Measurements from ENCODE around the gene C1QL4.

The C1QL4 gene

GRCh38 chr12:49349266-49349665, 12.3 kb upstream of the C1QL4 start:
- FAIRE-seq (no peak), DNase-seq (ENCODE audit: extremely low spot score, insufficient read length, low read depth) (no peak)

GRCh38 chr12:49348781-49349180, 11.8 kb upstream of the C1QL4 start:
- DNase-seq (ENCODE audit: extremely low spot score, insufficient read length, low read depth) (no peak), FAIRE-seq (no peak)

- FAIRE-seq (peak; percentile 62), DNase-seq (ENCODE audit: extremely low spot score, insufficient read length, low read depth) (no peak)
These were observed 10.6 kb upstream of the C1QL4 start for GRCh38 chr12:49347311-49348193.

GRCh38 chr12:49346659-49347310, 9.8 kb upstream of the C1QL4 start, which contains the start of gene DNAJC22:
Gene DNAJC22 (plus strand): TSS chr12:49346888. CDS start chr12:49348873, 1,985 bp downstream.
- FAIRE-seq (no peak), DNase-seq (ENCODE audit: extremely low spot score, insufficient read length, low read depth) (no peak)

- DNase-seq (ENCODE audit: extremely low spot score, insufficient read length, low read depth), result no peak
- FAIRE-seq, result no peak
These were observed 9.1 kb upstream of the C1QL4 start for GRCh38 chr12:49345825-49346658.

- FAIRE-seq, result no peak
These were observed 8.2 kb upstream of the C1QL4 start for GRCh38 chr12:49345051-49345824.

GRCh38 chr12:49344486-49345050, 7.6 kb upstream of the C1QL4 start:
- DNase-seq (ENCODE audit: extremely low spot score, insufficient read length, low read depth) (no peak), FAIRE-seq (no peak)

More at GRCh38 chr12:49345051-49345824, 8.2 kb upstream of the C1QL4 start:
- no peak for DNase-seq (ENCODE audit: extremely low spot score, insufficient read length, low read depth)

GRCh38 chr12:49342914-49343731, 6.1 kb upstream of the C1QL4 start:
- DNase-seq (ENCODE audit: extremely low spot score, insufficient read length, low read depth), result no peak
- FAIRE-seq, result no peak

- FAIRE-seq (peak; percentile 90), DNase-seq (ENCODE audit: extremely low spot score, insufficient read length, low read depth) (no peak)
These were observed 5.3 kb upstream of the C1QL4 start for GRCh38 chr12:49342066-49342913.

GRCh38 chr12:49341777-49342065, 4.7 kb upstream of the C1QL4 start:
- DNase-seq (ENCODE audit: extremely low spot score, insufficient read length, low read depth) (no peak), FAIRE-seq (no peak)

- FAIRE-seq, result no peak
- no peak for DNase-seq (ENCODE audit: extremely low spot score, insufficient read length, low read depth)
These were observed 4.2 kb upstream of the C1QL4 start for GRCh38 chr12:49340971-49341776.

GRCh38 chr12:49340095-49340870, 3.3 kb upstream of the C1QL4 start:
- DNase-seq (ENCODE audit: extremely low spot score, insufficient read length, low read depth), result no peak
- FAIRE-seq, result no peak

- DNase-seq (ENCODE audit: extremely low spot score, insufficient read length, low read depth) (no peak), FAIRE-seq (no peak)
These were observed 2.5 kb upstream of the C1QL4 start for GRCh38 chr12:49339464-49339861.

GRCh38 chr12:49338830-49339463, 2.0 kb upstream of the C1QL4 start:
- DNase-seq (ENCODE audit: extremely low spot score, insufficient read length, low read depth), result no peak
- FAIRE-seq, result no peak

- DNase-seq (ENCODE audit: extremely low spot score, insufficient read length, low read depth), result no peak
- no peak for FAIRE-seq
These were observed 888 bp downstream of the C1QL4 start for GRCh38 chr12:49335955-49336644.

Measured in GM18507 (cell line).